NT2/D1 (cell line): ENCODE results near the gene SCAPER.

Experiments used
- DNase-seq: peaks from one replicate; pipeline ENCODE4 v3.0.0-alpha.2; 2011; ENCODE audit warnings: low read depth, low spot score
- H3K27me3 ChIP-seq: 2 replicates; pipeline ENCODE4 v1.6.0; 2011; ENCODE audit warnings: mild to moderate bottlenecking; ENCODE audit not compliant: insufficient read length, insufficient read depth
- H3K36me3 ChIP-seq: 2 replicates; pipeline ENCODE4 v1.6.1; 2011; ENCODE audit warnings: mild to moderate bottlenecking, low read length, mixed read lengths; ENCODE audit not compliant: insufficient read depth, insufficient read length
- H3K4me1 ChIP-seq: 2 replicates; pipeline ENCODE4 v1.5.1; 2011; ENCODE audit not compliant: insufficient read depth, insufficient read length
- H3K4me3 ChIP-seq: 2 replicates; pipeline ENCODE4 v1.5.1; 2011; ENCODE audit warnings: low read depth; ENCODE audit not compliant: insufficient read length
- H3K9ac ChIP-seq: 2 replicates; pipeline ENCODE4 v1.6.0; 2011; ENCODE audit warnings: low read depth; ENCODE audit not compliant: insufficient read length
- H3K9me3 ChIP-seq: 2 replicates; pipeline ENCODE4 v1.5.1; 2011; ENCODE audit warnings: mild to moderate bottlenecking, low read length; ENCODE audit not compliant: insufficient read depth
- SUZ12 ChIP-seq: IDR thresholded peaks from 2 replicates; pipeline ENCODE4 v1.6.1; 2011; ENCODE audit not compliant: insufficient read length, insufficient read depth; ENCODE audit errors: extremely low read depth
- YY1 ChIP-seq: IDR thresholded peaks from 2 replicates; pipeline ENCODE4 v1.6.1; 2011; ENCODE audit not compliant: insufficient read length, insufficient read depth
- ZNF274 ChIP-seq: IDR thresholded peaks from 2 replicates; pipeline ENCODE4 v1.6.1; 2011; ENCODE audit warnings: mild to moderate bottlenecking, low read depth, low read length

SCAPER gene

DNA sequence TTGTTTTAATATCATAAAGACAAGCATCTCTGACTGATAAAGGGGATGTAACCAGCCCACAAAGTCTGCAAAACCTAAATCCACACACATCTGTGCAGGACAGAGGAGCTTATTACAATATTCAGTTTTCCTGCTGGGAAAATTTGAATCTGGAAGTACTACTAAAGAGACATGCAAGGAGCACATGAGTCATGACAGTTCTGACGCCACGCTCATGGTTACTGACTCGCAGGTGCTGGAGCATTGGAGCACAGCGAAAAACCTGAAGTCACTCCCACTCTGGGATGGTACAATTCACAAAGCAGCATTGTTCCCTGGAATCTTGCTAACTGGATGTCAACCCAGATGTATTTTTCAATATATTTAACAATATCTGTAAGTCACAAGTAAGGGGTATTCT lies 576.2 kb downstream of the SCAPER start:
- H3K4me1 ChIP-seq = peaks cover 4% of the 10 kb centered on the region
- H3K9me3 ChIP-seq = no peaks in the 10 kb centered on the region
- H3K4me3 ChIP-seq = no peak overlapping the region
- no peak overlapping the region for H3K9ac ChIP-seq
- no peaks in the 10 kb centered on the region for H3K36me3 ChIP-seq
- no peak for DNase-seq
- TF ChIP-seq YY1 (no peak), ZNF274 (no peak), SUZ12 (no peak)
- H3K27me3 ChIP-seq = peaks cover 26% of the 10 kb centered on the region

DNA sequence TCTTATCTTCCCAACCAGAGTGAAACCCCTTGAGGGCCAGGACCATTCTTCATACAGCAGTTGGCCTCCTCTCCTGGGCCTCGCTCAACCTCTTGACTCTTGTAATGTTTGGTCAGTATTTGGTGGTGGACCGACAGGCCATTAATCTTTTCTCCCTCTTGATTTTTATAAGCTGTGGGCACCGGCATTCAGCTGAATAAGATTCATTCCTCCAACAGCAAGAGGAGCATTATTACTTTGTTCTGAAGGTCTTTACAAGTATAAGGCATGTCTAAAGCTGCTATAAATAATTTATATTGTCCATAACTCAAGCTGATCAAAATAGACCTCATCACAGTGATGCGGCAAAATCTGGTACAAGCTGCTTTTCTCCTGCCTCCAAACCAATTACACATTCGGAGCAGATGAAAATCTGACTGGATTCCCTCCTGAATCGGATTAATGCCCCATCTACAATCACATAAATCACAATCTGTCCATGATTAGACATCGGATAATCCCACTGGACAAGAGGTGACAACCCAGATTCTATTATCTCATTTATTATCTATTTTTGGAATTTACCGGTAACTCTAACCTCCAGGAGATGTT lies 576.9 kb downstream of the SCAPER start:
- no peak for DNase-seq
- H3K4me1 ChIP-seq = peaks cover 3% of the 10 kb centered on the region
- H3K27me3 ChIP-seq = peaks cover 19% of the 10 kb centered on the region
- TF ChIP-seq YY1 (no peak), ZNF274 (no peak)
- no peak overlapping the region for H3K9ac ChIP-seq
- no peaks in the 10 kb centered on the region for H3K36me3 ChIP-seq
- no peaks in the 10 kb centered on the region for H3K9me3 ChIP-seq
- no peak overlapping the region for H3K4me3 ChIP-seq

DNA sequence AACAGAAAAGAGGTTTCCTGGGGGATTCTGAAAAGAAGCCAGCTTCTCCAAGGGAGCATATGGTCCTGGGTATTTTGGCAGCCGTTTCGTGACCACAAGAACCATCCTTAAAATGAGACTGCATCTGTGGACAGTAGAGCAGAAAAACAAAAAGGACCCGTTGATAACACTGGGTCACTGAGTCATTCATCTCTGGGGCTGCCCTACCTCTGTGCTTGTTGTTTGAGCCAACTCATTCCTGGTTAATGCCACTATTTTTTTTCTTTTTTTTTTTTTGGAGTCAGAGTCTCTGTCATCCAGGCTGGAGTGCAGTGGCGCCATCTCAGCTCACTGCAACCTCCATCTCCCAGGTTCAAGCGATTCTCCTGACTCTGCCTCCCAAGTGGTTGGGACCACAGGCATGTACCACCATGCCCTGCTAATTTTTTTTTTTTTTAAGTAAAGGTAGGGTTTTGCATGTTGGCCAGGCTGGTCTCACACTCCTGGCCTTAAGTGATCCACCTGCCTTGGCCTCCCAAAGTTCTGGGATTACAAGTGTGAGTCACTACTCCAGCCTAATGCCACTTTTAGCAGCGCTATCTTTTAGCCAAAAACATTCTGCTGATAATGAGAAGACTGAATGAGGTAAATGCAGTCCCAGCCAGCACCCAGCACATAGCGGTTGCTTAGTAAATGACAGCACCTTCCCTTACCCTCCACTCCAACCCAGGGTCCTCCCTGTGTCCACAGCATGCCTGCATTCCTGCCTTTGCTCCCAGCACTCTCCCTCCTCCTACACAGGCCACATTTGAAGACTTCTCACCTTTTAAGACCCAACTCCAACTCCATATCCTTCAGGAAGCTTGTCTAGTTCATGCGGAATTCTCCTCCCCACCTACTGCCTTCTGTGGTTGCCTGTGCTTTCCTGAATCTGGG lies 577.7 kb downstream of the SCAPER start:
- peaks cover 3% of the 10 kb centered on the region for H3K4me1 ChIP-seq
- no peaks in the 10 kb centered on the region for H3K9me3 ChIP-seq
- DNase-seq = no peak
- H3K27me3 ChIP-seq = peaks cover 11% of the 10 kb centered on the region
- TF ChIP-seq ZNF274 (no peak), SUZ12 (no peak), YY1 (no peak)
- H3K4me3 ChIP-seq = no peak overlapping the region
- H3K9ac ChIP-seq = no peak overlapping the region
- H3K36me3 ChIP-seq = no peaks in the 10 kb centered on the region

DNA sequence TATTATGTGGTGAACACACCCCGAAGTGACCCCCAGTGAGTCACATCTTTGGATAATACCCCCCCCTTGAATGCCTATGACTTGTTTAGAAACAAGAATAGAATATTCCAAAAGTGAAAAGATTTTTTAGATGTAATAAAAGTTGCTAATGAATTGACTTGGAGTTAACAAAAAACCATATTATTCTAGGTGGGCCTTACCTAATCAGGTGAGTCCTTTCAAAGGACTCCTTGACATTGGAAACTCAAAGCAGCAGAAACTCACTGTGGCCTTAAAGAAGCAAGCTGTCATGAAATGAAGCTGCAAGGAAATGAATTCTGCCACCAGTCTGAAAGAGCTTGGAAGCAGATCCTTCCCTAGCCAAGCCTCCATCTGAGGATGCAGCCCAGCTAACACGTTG lies 579.4 kb downstream of the SCAPER start:
- Histone ChIP-seq H3K4me1 (peaks cover 6% of the 10 kb centered on the region), H3K9ac (no peak overlapping the region), H3K36me3 (no peaks in the 10 kb centered on the region), H3K9me3 (no peaks in the 10 kb centered on the region), H3K4me3 (no peak overlapping the region), H3K27me3 (peaks cover 8% of the 10 kb centered on the region)
- DNase-seq = no peak
- TF ChIP-seq ZNF274 = no peak
- TF ChIP-seq SUZ12 = no peak
- no peak for TF ChIP-seq YY1

DNA sequence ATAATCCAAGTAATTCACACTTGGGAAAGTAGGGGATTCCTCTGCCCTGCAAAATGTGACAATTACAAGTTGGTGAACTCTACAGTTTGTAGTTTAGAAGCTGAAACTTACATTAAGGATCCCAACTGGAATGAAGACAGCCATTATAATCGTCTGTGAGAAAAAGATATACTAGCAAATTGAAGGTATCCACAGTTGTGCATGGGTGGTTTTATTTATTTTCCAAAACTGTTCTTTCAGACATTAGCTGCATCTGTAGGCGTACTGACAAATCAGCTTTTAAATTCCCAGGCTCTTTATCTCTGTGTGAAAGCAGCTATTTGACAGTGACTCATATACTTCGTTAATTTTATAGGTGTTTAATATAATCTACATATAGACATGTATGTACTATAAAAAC lies 581.1 kb downstream of the SCAPER start:
- peaks cover 4% of the 10 kb centered on the region for H3K4me1 ChIP-seq
- peaks cover 5% of the 10 kb centered on the region for H3K27me3 ChIP-seq
- no peaks in the 10 kb centered on the region for H3K9me3 ChIP-seq
- H3K9ac ChIP-seq = no peak overlapping the region
- TF ChIP-seq YY1 = no peak
- no peak for TF ChIP-seq SUZ12
- no peak for TF ChIP-seq ZNF274
- H3K36me3 ChIP-seq = no peaks in the 10 kb centered on the region
- DNase-seq = no peak
- no peak overlapping the region for H3K4me3 ChIP-seq

DNA sequence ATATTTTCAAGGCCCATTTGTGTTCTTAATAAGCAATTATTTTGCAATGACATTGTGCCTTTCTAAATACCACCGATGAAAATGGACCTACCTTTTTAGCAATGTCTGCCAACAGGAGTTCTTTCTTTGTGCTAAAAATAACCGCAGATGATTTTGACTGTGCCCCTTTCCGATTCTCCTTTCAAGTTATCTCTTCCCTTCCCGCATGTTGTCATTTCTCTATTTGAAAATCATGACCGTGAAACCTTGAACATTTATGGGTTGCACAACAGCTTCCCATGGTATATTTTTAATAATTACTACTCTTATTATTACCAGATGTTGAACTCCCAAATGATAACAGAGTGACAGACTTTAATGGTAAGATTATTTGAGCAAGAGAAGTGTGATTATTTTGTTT lies 583.5 kb downstream of the SCAPER start:
- TF ChIP-seq YY1 = no peak
- H3K4me3 ChIP-seq = no peak overlapping the region

DNA sequence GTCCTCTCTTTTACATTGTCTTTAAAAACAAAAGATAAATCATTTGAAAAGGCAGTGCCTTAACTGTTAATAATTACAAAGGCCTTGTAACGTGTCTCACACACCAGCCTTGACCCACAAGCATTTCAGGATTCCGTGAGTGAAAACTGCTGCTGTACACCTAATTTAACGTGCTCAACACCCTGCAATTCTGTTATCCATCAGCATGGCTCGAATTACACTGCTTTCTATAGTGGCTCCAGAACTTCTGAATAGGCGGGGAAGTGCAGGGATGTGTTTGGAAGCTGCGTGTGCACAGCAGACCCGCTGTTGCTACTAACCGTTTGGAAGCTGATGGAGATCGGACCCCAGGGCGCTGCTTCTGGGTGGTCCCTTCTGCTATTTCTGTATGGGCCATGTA lies 584.0 kb downstream of the SCAPER start:
- H3K4me1 ChIP-seq = peaks cover 4% of the 10 kb centered on the region
- TF ChIP-seq SUZ12 = no peak
- TF ChIP-seq ZNF274 = no peak
- TF ChIP-seq YY1 = no peak
- no peaks in the 10 kb centered on the region for H3K27me3 ChIP-seq
- DNase-seq = no peak
- no peak overlapping the region for H3K4me3 ChIP-seq
- H3K9me3 ChIP-seq = no peaks in the 10 kb centered on the region
- no peak overlapping the region for H3K9ac ChIP-seq
- no peaks in the 10 kb centered on the region for H3K36me3 ChIP-seq

More for the DNA sequence above, 583.5 kb downstream of the SCAPER start:
- Histone ChIP-seq H3K9me3 (no peaks in the 10 kb centered on the region), H3K27me3 (no peaks in the 10 kb centered on the region), H3K9ac (no peak overlapping the region), H3K36me3 (no peaks in the 10 kb centered on the region), H3K4me1 (peaks cover 4% of the 10 kb centered on the region)
- no peak for DNase-seq
